RWPE1 (cell line): Measurements from ENCODE around the gene ALDH8A1.
"Not testable (repeated sequence)": the region's sequence is repeated elsewhere in the genome, so short reads cannot be mapped to it uniquely, and the experiment has no call there.

Experiments used
- CTCF ChIA-PET: fragments of 350-600 bp; sonication (Branson Sonifier 250); formaldehyde crosslinking; extraction: SDS; loops from one replicate; lab custom pipeline; 2021; lab: Yijun Ruan, JAX
- POLR2A ChIA-PET: fragments of 400-600 bp; formaldehyde crosslinking; extraction: SDS; loops from one replicate; lab custom pipeline; 2020; ENCODE audit warnings: antibody characterized with exemption; ENCODE audit not compliant: low non-redundant PET; lab: Yijun Ruan, JAX
- DNase-seq: peaks from one replicate; pipeline ENCODE4 v3.0.0; 2012; ENCODE audit warnings: low spot score
- H3K27ac ChIP-seq: fragments of 450-650 bp; 2 replicates; pipeline ENCODE4 v1.5.1; 2017
- TF ChIP-seq, protein P1 (sequence below): fragments of 450-650 bp; conservative IDR thresholded peaks from 2 replicates; pipeline ENCODE4 v1.5.1; 2017; ENCODE audit warnings: low read depth, mild to moderate bottlenecking

The ALDH8A1 gene

DNA sequence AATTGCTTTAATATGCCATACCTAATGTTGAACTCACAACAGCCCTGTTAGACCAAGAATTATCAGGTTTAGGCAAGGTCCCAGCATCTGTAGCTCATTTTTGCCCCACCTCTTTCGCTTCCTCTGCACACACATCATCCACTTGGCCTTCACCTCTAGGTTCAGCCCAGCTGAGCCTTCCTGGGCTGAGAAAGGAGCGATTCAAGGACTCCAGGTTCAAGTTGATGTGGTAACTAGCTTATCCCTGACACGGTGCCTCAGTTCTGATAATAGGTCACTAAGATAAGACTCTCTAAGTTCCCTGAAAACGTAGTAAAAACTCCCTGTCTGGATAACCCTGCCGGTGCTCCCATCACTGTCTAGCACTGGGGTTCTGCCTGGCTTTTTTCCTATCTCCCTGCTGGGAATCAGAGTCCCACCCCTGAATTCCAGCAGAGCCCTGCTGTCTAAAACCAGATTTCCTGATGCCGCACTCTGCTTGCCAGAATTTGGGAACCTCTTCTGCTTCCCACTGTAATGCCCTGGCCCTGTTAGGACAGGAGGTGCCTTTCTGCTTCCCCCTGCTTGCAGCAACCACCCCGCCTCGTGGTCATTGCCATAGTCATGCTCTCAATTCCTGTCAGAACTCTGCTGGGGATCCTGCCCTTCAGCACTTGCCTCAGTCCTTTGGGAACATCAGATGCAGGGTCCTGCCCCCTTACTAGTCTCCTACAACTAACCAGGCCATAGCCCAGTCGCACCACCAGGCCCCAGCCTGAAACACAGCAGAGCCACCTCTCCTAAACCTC lies 47.6 kb downstream of the ALDH8A1 start:
- TF ChIP-seq, protein P1, sequence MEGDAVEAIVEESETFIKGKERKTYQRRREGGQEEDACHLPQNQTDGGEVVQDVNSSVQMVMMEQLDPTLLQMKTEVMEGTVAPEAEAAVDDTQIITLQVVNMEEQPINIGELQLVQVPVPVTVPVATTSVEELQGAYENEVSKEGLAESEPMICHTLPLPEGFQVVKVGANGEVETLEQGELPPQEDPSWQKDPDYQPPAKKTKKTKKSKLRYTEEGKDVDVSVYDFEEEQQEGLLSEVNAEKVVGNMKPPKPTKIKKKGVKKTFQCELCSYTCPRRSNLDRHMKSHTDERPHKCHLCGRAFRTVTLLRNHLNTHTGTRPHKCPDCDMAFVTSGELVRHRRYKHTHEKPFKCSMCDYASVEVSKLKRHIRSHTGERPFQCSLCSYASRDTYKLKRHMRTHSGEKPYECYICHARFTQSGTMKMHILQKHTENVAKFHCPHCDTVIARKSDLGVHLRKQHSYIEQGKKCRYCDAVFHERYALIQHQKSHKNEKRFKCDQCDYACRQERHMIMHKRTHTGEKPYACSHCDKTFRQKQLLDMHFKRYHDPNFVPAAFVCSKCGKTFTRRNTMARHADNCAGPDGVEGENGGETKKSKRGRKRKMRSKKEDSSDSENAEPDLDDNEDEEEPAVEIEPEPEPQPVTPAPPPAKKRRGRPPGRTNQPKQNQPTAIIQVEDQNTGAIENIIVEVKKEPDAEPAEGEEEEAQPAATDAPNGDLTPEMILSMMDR: no peak
- POLR2A ChIA-PET: no interaction called here
- H3K27ac ChIP-seq: peak overlapping the region; percentile 22
- DNase-seq: no peak
- CTCF ChIA-PET: no interaction called here

DNA sequence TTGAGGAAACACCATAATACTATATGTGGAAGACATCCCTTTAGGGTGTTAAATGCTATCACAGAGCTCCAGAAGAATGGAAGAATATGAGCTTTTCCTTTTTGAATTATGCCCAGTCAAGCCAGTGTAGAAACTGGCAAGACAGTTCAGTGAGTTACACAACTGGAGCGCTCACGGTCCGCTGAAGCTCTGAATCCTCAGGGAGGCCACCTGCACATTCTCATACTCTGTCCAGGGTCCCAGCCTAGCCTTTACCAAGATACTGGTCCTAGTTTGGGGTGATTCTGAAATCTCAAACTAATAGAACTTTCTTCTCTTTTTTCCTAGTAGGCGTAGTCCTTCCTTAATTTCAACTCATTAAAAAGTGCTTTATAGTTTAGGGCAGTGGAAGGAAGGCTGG lies 51.3 kb downstream of the ALDH8A1 start:
- ChIA-PET POLR2A (no interaction called here), CTCF (interaction anchor here (0.7 kb wide), 1 partner anchor 16 kb away, joined by 4 read pairs; no protein-coding TSS in a partner anchor)
- DNase-seq: no peak
- H3K27ac ChIP-seq: no peak overlapping the region
- TF ChIP-seq, protein P1: no peak

DNA sequence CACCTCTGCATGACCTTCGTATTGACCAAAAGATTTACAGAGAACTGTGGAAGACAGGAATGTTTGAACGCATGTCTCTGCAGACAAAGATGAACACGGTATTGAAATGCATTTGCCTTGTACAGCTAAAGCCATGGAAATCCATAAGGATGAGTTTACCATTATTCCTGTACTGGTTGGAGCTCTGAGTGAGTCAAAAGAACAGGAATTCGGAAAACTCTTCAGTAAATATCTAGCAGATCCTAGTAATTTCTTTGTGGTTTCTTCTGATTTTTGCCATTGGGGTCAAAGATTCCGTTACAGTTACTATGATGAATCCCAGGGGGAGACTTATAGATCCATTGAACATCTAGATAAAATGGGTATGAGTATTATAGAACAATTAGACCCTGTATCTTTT lies 51.7 kb downstream of the ALDH8A1 start:
- CTCF ChIA-PET: interaction anchor here (0.7 kb wide), 1 partner anchor 16 kb away, joined by 4 read pairs; no protein-coding TSS in a partner anchor
- H3K27ac ChIP-seq, DNase-seq, POLR2A ChIA-PET: not testable (repeated sequence)

DNA sequence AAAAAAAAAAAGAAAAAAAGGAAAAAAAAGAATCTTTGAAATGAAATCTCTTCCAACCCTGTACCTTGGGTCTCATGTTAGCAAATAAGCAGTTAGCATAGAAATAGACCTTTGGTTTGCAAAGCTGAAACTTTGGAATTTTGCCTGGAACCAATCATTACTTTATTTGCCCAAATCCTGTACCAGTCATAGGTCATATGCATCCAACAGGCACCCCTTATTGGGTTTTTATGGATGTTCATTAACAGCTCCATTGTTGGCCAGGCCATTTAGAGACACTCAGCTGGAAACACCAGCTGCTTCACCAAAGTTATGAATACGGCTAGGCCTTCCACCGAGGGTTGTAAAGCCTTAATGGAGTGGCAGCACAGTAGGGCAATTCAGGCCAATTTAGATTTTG lies 53.0 kb downstream of the ALDH8A1 start:
- no peak overlapping the region for H3K27ac ChIP-seq
- DNase-seq: no peak
- ChIA-PET CTCF (no interaction called here), POLR2A (no interaction called here)
- TF ChIP-seq, protein P1: no peak

DNA sequence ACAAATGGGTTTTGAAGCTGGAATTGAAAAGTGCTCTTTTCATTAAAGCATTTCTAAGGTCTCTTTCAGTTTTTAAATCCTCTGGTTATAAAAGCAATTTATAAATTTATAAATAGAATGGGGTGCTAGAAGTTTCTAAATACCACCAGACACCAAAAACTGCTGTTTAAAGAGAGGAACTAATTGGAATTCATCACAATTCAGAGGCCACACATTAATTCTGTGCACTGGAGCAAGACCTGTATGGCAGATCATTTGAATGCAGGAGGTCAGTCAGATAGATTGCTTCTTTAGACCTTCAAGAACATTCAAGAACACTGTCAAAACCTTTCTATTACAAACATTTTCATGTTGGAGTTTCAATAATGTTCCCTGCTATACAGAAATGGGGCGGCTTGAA lies 55.1 kb downstream of the ALDH8A1 start:
- TF ChIP-seq, protein P1: no peak
- no peak overlapping the region for H3K27ac ChIP-seq
- no peak for DNase-seq
- CTCF ChIA-PET: interaction anchor here (0.6 kb wide), 1 partner anchor 20 kb away, joined by 3 read pairs; no protein-coding TSS in a partner anchor
- POLR2A ChIA-PET: no interaction called here

- CTCF ChIA-PET: no interaction called here
- no peak overlapping the region for H3K27ac ChIP-seq
- POLR2A ChIA-PET: no interaction called here
- no peak for DNase-seq
- TF ChIP-seq, protein P1: no peak
Measured at GRCh38 chr6:134892362-134892761, 57.5 kb downstream of the ALDH8A1 start.

DNA sequence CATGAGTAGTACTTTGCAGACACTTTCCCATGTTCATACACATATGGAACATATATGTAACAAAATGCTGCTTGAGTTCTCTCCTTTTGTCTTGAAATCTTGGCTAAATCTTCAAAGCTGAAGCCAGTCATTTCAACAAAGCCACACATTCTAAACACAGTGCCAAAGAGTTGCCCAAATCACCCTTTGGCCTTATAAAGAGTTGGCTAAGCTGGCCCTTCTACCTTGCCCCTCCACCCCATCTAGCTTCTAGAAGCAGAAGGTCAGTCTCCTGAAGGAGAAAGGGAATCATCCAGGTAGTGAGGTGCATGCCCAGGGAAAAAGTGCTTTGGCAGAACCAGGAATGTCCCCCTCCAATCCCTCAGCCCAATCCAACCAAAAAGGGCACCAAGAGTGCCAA lies 58.3 kb downstream of the ALDH8A1 start:
- TF ChIP-seq, protein P1: no peak
- DNase-seq: no peak
- CTCF ChIA-PET: no interaction called here
- H3K27ac ChIP-seq: no peak overlapping the region
- POLR2A ChIA-PET: no interaction called here
